Osteocyte (in vitro differentiated cells): ENCODE measurements around the gene HDAC4. TPM values are rescaled to one million over a fixed set of nuclear protein-coding genes. Genes with fewer than 3 reads are reported as not detected.

Source experiments
- DNase-seq: peaks from one replicate; pipeline ENCODE4 v3.0.0; 2021; ENCODE audit warnings: mixed read lengths; ENCODE audit not compliant: unreplicated experiment; ENCODE audit errors: extremely low spot score
- H3K27ac Mint-ChIP-seq: one replicate; pipeline ENCODE4 v1.8.0; 2021; ENCODE audit warnings: mild to moderate bottlenecking, mixed read lengths; ENCODE audit not compliant: unreplicated experiment
- H3K27me3 Mint-ChIP-seq: one replicate; pipeline ENCODE4 v1.8.0; 2021; ENCODE audit warnings: mixed read lengths; ENCODE audit not compliant: unreplicated experiment
- H3K36me3 Mint-ChIP-seq: one replicate; pipeline ENCODE4 v1.8.0; 2021; ENCODE audit warnings: mixed read lengths; ENCODE audit not compliant: unreplicated experiment
- H3K4me1 Mint-ChIP-seq: one replicate; pipeline ENCODE4 v1.8.0; 2021; ENCODE audit warnings: mixed read lengths; ENCODE audit not compliant: unreplicated experiment
- H3K4me3 Mint-ChIP-seq: one replicate; pipeline ENCODE4 v1.8.0; 2021; ENCODE audit warnings: mild to moderate bottlenecking, moderate library complexity, mixed read lengths; ENCODE audit not compliant: unreplicated experiment
- H3K9me3 Mint-ChIP-seq: one replicate; pipeline ENCODE4 v1.8.0; 2021; ENCODE audit warnings: mixed read lengths; ENCODE audit not compliant: unreplicated experiment
- total RNA-seq: library from RNA; stranded (reverse); gene quantifications from 2 replicates; pipeline ENCODE4 v1.2.1, GENCODE V29; 2021
- TF ChIP-seq, protein P1 (sequence below): fragments of 200-600 bp; sonication (generic); IDR thresholded peaks from 2 replicates; pipeline ENCODE4 v1.5.0; 2021; ENCODE audit warnings: antibody characterized with exemption, mild to moderate bottlenecking, moderate library complexity

HDAC4 gene
- total RNA-seq, 1 donor from 2014 or later: 30.3 TPM

GRCh38 chr2:239234191-239235175, 166.3 kb downstream of the HDAC4 start:
- no peak for DNase-seq
- no peaks in the 10 kb centered on the region for H3K4me1 Mint-ChIP-seq
- H3K4me3 Mint-ChIP-seq: no peak overlapping the region
- H3K27me3 Mint-ChIP-seq: no peaks in the 10 kb centered on the region
- H3K27ac Mint-ChIP-seq: no peak overlapping the region
- no peaks in the 10 kb centered on the region for H3K9me3 Mint-ChIP-seq
- TF ChIP-seq, protein P1, sequence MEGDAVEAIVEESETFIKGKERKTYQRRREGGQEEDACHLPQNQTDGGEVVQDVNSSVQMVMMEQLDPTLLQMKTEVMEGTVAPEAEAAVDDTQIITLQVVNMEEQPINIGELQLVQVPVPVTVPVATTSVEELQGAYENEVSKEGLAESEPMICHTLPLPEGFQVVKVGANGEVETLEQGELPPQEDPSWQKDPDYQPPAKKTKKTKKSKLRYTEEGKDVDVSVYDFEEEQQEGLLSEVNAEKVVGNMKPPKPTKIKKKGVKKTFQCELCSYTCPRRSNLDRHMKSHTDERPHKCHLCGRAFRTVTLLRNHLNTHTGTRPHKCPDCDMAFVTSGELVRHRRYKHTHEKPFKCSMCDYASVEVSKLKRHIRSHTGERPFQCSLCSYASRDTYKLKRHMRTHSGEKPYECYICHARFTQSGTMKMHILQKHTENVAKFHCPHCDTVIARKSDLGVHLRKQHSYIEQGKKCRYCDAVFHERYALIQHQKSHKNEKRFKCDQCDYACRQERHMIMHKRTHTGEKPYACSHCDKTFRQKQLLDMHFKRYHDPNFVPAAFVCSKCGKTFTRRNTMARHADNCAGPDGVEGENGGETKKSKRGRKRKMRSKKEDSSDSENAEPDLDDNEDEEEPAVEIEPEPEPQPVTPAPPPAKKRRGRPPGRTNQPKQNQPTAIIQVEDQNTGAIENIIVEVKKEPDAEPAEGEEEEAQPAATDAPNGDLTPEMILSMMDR: no peak
- peaks cover 3% of the 10 kb centered on the region for H3K36me3 Mint-ChIP-seq

DNA sequence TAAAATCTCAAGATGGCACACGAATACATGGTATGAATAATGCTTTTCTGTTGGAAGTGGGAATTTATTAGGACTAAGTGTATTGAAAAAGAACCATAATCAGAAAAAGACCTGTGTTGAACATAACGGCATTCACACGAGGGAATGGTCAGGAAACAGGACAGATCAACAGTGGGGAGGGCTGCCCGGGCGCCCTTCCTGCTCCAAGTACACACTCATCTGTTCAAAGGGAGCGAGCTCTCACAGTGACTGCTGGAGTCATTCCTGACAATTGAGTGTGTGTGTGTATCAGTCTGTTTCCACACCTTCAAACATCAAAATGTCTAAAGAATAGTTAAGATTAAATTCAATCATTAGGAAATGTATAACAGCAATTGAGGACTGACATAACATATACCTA, 167.2 kb downstream of the HDAC4 start:
- TF ChIP-seq, protein P1: no peak
- Mint-ChIP-seq H3K36me3 (peaks cover 3% of the 10 kb centered on the region), H3K9me3 (no peaks in the 10 kb centered on the region), H3K4me3 (no peak overlapping the region), H3K27ac (no peak overlapping the region), H3K4me1 (no peaks in the 10 kb centered on the region), H3K27me3 (no peaks in the 10 kb centered on the region)
- DNase-seq: no peak

DNA sequence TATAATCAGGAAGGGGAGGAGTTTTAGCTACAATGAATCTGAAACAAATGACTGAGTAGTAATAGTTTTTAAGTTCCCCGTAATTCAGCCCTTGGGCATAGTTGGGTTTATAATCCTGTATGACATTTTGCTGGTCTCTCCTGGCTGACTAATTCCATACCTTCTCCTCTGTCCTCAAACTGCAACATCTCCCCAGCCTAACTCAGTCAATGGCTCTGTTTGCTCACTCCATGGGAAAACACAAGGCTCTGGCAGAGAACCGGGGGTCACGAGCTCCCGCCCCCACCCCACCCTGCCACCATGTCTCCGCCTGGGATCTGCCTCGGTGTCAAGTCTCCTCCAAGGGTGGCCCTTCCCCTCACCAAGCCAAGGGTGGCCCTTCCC, 168.6 kb downstream of the HDAC4 start:
- TF ChIP-seq, protein P1: no peak
- Mint-ChIP-seq H3K27ac (no peak overlapping the region), H3K4me3 (no peak overlapping the region), H3K4me1 (peaks cover 10% of the 10 kb centered on the region), H3K9me3 (no peaks in the 10 kb centered on the region), H3K27me3 (no peaks in the 10 kb centered on the region), H3K36me3 (peaks cover 3% of the 10 kb centered on the region)
- no peak for DNase-seq

DNA sequence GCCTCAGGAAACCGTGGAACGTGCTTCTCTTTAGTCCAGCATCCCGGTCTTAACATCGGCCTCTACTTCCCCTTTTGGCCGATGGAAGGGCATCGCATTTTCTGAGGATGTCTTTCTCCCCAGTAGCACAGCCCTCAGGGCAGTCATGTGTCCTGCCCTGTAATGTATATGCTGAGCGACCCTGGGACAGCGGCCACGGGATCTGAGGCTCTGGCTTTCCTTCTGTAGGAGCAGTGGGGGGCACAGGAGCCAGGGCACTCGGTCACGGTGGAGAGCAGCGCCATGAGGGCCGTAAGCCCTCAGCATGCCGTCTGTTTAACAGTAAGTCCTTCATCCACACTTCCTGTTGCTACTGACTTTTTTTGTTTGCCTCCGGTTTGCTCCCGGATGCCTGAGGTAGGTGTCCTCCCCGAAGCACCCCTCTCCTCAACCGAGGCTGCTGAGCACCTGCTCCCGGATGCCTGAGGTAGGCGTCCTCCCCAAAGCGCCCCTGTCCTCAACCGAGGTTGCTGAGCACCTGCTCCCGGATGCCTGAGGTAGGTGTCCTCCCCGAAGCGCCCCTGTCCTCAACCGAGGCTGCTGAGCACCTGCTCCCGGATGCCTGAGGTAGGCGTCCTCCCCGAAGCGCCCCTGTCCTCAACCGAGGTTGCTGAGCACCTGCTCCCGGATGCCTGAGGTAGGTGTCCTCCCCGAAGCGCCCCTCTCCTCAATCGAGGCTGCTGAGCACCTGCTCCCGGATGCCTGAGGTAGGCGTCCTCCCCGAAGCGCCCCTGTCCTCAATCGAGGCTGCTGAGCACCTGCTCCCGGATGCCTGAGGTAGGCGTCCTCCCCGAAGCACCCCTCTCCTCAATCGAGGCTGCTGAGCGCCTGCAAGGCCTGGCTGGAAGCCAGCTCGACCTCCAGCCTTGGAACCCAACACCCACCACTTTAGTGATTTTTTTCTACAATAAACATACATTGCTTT, 169.3 kb downstream of the HDAC4 start:
- DNase-seq: peak; percentile 36

More for the DNA sequence above, 169.3 kb downstream of the HDAC4 start:
- Mint-ChIP-seq H3K27ac (no peak overlapping the region), H3K27me3 (no peaks in the 10 kb centered on the region), H3K4me3 (no peak overlapping the region), H3K4me1 (peaks cover 17% of the 10 kb centered on the region), H3K9me3 (no peaks in the 10 kb centered on the region), H3K36me3 (peaks cover 3% of the 10 kb centered on the region)
- TF ChIP-seq, protein P1: no peak
